Kidney (tissue), 14 donors: ENCODE measurements around the gene BCAM. TPM values are rescaled to one million over a fixed set of nuclear protein-coding genes. Genes with fewer than 3 reads are reported as not detected.

Experiments
- DNase-seq, 5 donors: peaks; one replicate each; pipeline ENCODE4 v3.0.0-alpha.2; 2013 to 2020
- FAIRE-seq: peaks from 2 replicates; lab custom pipeline; 2012; peaks lifted over from hg19 to GRCh38; lab: Jason Lieb, UNC
- H3K27ac ChIP-seq, 2 donors: one replicate each; pipeline ENCODE4 v1.7.0; 2013; ENCODE audit warnings: low read depth in 2 of 2, low read length in 2 of 2, inconsistent platforms in 1 of 2
- H3K27me3 ChIP-seq: one replicate; pipeline ENCODE4 v1.7.1; 2013; ENCODE audit warnings: low read length, inconsistent platforms; ENCODE audit not compliant: control insufficient read depth, insufficient read depth
- H3K36me3 ChIP-seq, 3 donors: one replicate each; pipeline versions ENCODE4 v1.7.0 to v1.7.1; 2013; ENCODE audit warnings: low read length in 3 of 3, control low read depth in 1 of 3, inconsistent platforms in 1 of 3; ENCODE audit not compliant: insufficient read depth in 3 of 3, control insufficient read depth in 2 of 3
- H3K4me1 ChIP-seq, 3 donors: one replicate each; pipeline versions ENCODE4 v1.7.0 to v1.7.1; 2013; ENCODE audit warnings: low read length in 3 of 3, inconsistent platforms in 1 of 3, low read depth in 1 of 3; ENCODE audit not compliant: control insufficient read depth in 2 of 3, insufficient read depth in 2 of 3
- H3K4me3 ChIP-seq, 3 donors: one replicate each; pipeline versions ENCODE4 v1.7.0 to v1.8.1; 2013; ENCODE audit warnings: low read length in 3 of 3, control low read depth in 1 of 3, inconsistent platforms in 1 of 3
- H3K9ac ChIP-seq, 3 donors: one replicate each; pipeline versions ENCODE4 v1.7.0 to v1.7.1; 2013; ENCODE audit warnings: low read length in 3 of 3, control low read depth in 1 of 3, inconsistent platforms in 1 of 3
- H3K9me3 ChIP-seq, 3 donors: one replicate each; pipeline versions ENCODE4 v1.7.0 to v1.7.1; 2013; ENCODE audit warnings: low read length in 3 of 3, control low read depth in 1 of 3, inconsistent platforms in 1 of 3; ENCODE audit not compliant: control insufficient read depth in 2 of 3, insufficient read depth in 1 of 3
- CTCF ChIP-seq: IDR thresholded peaks from 3 replicates; pipeline ENCODE4 v1.5.1; 2012; ENCODE audit warnings: mild to moderate bottlenecking, moderate library complexity, borderline replicate concordance; ENCODE audit not compliant: insufficient read depth; ENCODE audit errors: extremely low read depth
- intact Hi-C: fragments of 100-400 bp; cut with DNase I; formaldehyde crosslinking; loops from one replicate; pipeline ENCODE4 v1.11.1; 2022
- polyA plus RNA-seq: library from polyadenylated mRNA; stranded (reverse); fragments of 350-450 nt; fragmentation: Illumina TruSeq; extraction: RNeasy Lipid Tissue Mini Kit (QIAGEN cat#74804); gene quantifications from one replicate; pipeline ENCODE4 v1.2.3, GENCODE V29; 2014; ENCODE audit warnings: low read depth, low replicate concordance; ENCODE audit not compliant: insufficient read depth
- total RNA-seq: library from RNA; stranded (reverse); fragmentation: NEBNext Ultra II Directional; extraction: Animal tissue kit (Norgen Biotek cat#: 25700); gene quantifications from one replicate; pipeline ENCODE4 v1.2.1, GENCODE V29; 2021
- donor health status: control.
- donor health status: control.
- donor health status: control.
- donor health status: control.
- donor health status: control.
- donor health status: DM: yes; HTN: yes; CAD: no.
- donor health status: Normal renal cell carcinoma (clear cell type).

The BCAM gene
- total and polyA plus RNA-seq, 2 donors from 2014 or later, result 671 to 748 TPM

GRCh38 chr19:44845612-44846454 lies 36.9 kb downstream of the BCAM start, which contains the start of gene NECTIN2:
NECTIN2 (plus strand) TSS chr19:44846297; CDS start chr19:44846526, 229 bp downstream.
- peak; percentile 60 for TF ChIP-seq CTCF
- FAIRE-seq, result peak; percentile 58
- intact Hi-C loops, result loop anchor here (10.0 kb wide), 1 partner anchor 51 kb away; no protein-coding TSS in a partner anchor
- H3K27ac ChIP-seq, result peak within 1 kb of the TSS; percentile 95 to 97
- no peaks in the 10 kb centered on the region for H3K9me3 ChIP-seq
- H3K9ac ChIP-seq, result peak within 1 kb of the TSS; percentile 78 to 100 (median 99)
- no peaks in the 10 kb centered on the region for H3K27me3 ChIP-seq
- DNase-seq, result peak; percentile 99 to 100 (median 100)
- peaks cover 0 to 24% (median 4%) of the 10 kb centered on the region in 3 donors for H3K4me1 ChIP-seq
- no peaks in the 10 kb centered on the region for H3K36me3 ChIP-seq
- peak within 1 kb of the TSS; percentile 88 to 95 (median 91) for H3K4me3 ChIP-seq

GRCh38 chr19:44846455-44847143 lies 37.7 kb downstream of the BCAM start:
- peak; percentile 80 to 93 (median 88) for DNase-seq
- Histone ChIP-seq H3K27me3 (no peaks in the 10 kb centered on the region), H3K36me3 (no peaks in the 10 kb centered on the region), H3K9ac (peak overlapping the region; percentile 78 to 100 (median 99)), H3K27ac (peak overlapping the region; percentile 95 to 96), H3K9me3 (no peaks in the 10 kb centered on the region), H3K4me3 (peak overlapping the region; percentile 88 to 95 (median 91)), H3K4me1 (peaks cover 0 to 28% (median 4%) of the 10 kb centered on the region in 3 donors)
- TF ChIP-seq CTCF, result no peak
- intact Hi-C loops, result loop anchor here (10.0 kb wide), 1 partner anchor 52 kb away; no protein-coding TSS in a partner anchor
- no peak for FAIRE-seq

- intact Hi-C loops, result loop anchor here (10.0 kb wide), 1 partner anchor 53 kb away; no protein-coding TSS in a partner anchor
- H3K4me3 ChIP-seq, result peak overlapping the region; percentile 88 to 95 (median 91)
- peak overlapping the region; percentile 95 to 96 for H3K27ac ChIP-seq
- H3K4me1 ChIP-seq, result peaks cover 0 to 29% (median 4%) of the 10 kb centered on the region in 3 donors
- TF ChIP-seq CTCF, result no peak
- H3K9me3 ChIP-seq, result no peaks in the 10 kb centered on the region
- H3K36me3 ChIP-seq, result no peaks in the 10 kb centered on the region
- peak; percentile 72 to 93 (median 90) for DNase-seq
- no peaks in the 10 kb centered on the region for H3K27me3 ChIP-seq
- peak overlapping the region; percentile 78 to 100 (median 99) for H3K9ac ChIP-seq
- FAIRE-seq, result no peak
Observed at GRCh38 chr19:44847144-44848035, 38.5 kb downstream of the BCAM start.
